GM12872 (cell line): Measurements from ENCODE around the gene FATE1.

Source experiments
- TF ChIP-seq, protein P1 (sequence below): IDR thresholded peaks from 3 replicates; pipeline ENCODE4 v1.5.1; 2011; ENCODE audit warnings: low read depth, mild to moderate bottlenecking, low read length, moderate library complexity; ENCODE audit not compliant: insufficient read depth

Gene FATE1

DNA sequence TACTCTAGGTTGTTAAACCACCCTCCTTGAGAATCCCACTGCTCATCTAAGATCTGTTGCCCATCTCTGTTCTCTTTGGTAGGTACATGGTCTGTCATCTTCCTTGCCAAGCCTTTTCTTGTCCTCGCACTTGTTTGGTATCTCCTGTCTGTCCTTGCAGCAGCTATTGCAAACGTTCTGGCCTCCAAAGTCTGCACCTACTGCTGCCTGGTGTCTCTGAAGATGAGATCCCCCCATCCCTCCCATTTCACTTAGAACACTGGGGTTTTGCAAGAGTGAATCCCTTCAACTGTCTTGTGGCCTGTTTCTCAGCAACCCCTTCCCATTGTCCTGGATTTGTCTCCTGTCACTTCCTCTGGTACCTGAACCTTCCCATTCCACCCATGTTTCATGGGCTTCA is 19.4 kb downstream of the FATE1 start:
- TF ChIP-seq, protein P1, sequence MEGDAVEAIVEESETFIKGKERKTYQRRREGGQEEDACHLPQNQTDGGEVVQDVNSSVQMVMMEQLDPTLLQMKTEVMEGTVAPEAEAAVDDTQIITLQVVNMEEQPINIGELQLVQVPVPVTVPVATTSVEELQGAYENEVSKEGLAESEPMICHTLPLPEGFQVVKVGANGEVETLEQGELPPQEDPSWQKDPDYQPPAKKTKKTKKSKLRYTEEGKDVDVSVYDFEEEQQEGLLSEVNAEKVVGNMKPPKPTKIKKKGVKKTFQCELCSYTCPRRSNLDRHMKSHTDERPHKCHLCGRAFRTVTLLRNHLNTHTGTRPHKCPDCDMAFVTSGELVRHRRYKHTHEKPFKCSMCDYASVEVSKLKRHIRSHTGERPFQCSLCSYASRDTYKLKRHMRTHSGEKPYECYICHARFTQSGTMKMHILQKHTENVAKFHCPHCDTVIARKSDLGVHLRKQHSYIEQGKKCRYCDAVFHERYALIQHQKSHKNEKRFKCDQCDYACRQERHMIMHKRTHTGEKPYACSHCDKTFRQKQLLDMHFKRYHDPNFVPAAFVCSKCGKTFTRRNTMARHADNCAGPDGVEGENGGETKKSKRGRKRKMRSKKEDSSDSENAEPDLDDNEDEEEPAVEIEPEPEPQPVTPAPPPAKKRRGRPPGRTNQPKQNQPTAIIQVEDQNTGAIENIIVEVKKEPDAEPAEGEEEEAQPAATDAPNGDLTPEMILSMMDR, result no peak

DNA sequence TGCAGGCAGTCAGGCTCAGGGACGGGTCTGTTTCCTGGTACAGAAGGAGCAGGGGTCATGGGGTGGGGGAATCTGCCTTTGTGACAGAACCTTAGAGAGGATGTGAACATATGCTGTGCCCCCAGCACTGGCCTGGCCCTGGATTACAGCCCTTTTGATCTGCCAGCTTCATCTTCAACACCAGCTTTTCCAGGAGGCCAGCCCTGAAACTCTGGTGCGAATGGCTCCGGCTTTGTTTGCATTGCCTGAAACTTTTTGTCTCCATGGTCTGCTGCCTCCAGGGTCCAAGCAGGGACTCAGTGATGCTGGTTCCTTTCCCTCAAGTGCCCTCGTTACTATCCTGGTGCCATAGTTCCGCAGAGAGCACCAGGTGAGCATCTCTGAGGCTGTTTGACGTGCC is 20.9 kb downstream of the FATE1 start:
- TF ChIP-seq, protein P1, result no peak

DNA sequence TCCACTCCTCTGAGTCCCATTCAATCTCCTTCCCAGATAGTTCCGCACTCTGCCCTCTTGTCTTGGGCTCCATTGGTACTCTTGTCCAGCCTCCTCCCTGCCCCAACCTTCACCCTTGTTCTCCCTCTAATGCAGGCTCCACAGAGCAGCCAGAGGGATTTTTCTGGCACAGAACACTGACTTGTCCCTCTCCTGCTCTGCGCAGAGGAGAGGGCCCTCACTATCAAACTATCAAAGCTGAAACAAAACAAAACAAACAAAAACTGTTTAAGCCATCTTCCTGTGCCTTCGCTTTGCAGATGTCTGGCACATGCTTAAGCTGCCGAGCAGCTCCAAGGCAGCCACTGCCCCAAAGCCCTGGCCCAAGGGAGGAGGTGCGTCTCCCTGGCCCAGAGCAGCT is 21.7 kb downstream of the FATE1 start:
- TF ChIP-seq, protein P1, result no peak

DNA sequence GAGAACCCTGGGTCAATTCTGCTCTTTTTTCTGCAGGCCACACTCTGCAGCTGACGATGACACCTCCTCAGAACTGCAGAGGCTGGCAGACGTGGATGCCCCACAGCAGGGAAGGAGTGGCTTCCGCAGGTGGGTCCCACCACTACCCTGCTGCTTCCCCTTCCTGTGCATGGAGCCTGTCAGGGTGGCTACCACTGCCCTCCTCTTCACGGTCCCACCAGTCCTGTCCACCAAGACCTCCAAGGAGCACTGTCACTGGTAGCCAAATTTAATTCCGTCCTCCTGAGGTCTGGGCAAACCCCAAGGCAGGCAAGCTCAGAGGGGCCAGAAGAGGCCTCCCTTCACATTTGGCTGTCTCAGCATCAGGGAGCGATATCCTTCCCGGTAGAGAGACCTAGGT is 22.9 kb downstream of the FATE1 start:
- TF ChIP-seq, protein P1, result no peak

DNA sequence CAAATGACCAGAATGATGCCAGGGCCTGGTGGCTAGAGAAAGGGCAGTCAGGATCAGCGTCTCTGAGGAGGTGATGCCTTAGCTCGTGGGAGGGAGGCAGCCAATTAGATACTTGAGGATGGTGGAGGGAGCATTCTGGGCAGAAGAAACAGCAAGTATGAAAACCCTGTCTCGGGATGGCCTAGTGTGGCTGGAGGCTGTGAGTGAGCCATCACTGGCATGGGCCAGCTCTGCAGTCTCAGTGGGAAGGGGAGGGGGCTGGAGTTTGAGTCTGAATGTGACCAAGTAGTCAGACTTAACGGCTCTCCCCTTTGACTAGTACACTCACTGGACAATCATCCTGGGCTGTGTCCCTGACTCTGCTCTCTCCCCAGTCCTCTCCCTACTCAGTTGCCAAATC is 25.8 kb downstream of the FATE1 start:
- TF ChIP-seq, protein P1, result no peak

DNA sequence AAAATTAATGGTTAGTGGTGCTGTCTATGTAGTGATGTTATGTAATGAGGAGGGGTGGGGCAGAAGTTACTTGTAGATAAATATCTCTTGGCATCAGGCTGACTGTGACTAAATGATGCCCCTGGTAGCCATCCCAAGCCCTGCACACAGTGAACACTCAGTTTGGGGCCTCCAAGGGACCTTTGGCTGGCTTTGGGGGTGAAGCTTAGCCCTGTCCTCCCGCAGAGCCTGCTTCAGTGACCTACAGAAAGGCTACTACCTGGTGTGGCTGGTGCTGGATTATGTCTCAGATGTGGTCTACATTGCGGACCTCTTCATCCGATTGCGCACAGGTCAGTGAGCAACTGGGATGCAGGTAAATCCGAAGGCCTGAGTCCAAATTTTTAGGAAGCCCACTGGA is 26.5 kb downstream of the FATE1 start:
- TF ChIP-seq, protein P1, result no peak

DNA sequence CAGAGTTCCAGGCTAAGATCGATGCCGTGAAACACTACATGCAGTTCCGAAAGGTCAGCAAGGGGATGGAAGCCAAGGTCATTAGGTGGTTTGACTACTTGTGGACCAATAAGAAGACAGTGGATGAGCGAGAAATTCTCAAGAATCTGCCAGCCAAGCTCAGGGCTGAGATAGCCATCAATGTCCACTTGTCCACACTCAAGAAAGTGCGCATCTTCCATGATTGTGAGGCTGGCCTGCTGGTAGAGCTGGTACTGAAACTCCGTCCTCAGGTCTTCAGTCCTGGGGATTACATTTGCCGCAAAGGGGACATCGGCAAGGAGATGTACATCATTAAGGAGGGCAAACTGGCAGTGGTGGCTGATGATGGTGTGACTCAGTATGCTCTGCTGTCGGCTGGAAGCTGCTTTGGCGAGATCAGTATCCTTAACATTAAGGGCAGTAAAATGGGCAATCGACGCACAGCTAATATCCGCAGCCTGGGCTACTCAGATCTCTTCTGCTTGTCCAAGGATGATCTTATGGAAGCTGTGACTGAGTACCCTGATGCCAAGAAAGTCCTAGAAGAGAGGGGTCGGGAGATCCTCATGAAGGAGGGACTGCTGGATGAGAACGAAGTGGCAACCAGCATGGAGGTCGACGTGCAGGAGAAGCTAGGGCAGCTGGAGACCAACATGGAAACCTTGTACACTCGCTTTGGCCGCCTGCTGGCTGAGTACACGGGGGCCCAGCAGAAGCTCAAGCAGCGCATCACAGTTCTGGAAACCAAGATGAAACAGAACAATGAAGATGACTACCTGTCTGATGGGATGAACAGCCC is 28.0 kb downstream of the FATE1 start:
- TF ChIP-seq, protein P1, result no peak

DNA sequence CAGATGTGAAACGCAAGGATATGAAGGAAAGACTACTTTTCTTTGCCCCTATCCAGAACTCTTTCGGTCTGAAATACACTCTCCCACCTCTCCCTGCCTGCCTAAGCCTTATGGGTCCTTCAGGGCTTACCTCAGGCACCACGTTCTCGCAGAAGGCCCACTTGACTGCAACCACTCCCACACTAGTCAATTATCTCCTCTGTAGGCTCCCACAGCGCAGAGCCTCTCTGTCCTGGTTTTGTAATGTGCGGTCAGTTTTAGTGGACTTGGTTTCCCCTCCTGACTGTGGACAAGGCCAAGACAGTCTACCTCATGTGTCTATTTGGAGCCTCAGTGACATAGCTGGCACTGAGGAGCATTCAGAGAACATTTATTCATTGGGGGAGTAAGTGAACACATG is 29.8 kb downstream of the FATE1 start:
- TF ChIP-seq, protein P1, result no peak
